ENCODE results near the gene ASXL1.

DNA sequence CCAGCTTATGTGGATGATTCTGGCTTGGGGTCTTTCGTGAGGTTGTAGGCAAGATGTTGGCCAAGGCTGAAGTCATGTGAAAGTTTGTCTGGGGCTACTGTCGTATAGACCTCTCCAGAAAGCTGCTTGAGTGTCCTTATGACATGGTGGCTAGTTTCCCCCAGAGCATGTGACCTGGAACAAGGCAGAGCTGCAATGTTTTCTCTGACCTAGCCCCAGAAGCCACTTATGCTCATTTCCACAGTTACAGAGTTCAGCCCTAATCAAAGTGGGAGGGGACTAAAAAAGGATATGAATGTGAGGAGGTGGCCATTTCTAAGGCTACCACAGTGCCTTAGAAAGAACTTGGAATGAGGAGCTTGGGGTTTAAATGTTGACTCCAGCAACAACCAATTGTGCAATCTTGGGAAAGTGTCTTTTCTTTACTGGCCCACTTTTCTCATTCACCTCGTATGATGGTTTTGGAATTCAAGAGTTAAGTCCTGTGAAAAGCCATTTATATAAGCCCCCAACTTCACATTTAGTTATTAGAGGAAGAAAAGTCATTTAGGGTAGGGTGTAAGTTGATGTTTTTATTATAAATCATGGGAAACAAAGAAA lies 5.9 kb upstream of the ASXL1 start:
- no peak for TF ChIP-seq POLR2A (IDR thresholded peaks at IDR 0.05)
- TF ChIP-seq, protein P1, sequence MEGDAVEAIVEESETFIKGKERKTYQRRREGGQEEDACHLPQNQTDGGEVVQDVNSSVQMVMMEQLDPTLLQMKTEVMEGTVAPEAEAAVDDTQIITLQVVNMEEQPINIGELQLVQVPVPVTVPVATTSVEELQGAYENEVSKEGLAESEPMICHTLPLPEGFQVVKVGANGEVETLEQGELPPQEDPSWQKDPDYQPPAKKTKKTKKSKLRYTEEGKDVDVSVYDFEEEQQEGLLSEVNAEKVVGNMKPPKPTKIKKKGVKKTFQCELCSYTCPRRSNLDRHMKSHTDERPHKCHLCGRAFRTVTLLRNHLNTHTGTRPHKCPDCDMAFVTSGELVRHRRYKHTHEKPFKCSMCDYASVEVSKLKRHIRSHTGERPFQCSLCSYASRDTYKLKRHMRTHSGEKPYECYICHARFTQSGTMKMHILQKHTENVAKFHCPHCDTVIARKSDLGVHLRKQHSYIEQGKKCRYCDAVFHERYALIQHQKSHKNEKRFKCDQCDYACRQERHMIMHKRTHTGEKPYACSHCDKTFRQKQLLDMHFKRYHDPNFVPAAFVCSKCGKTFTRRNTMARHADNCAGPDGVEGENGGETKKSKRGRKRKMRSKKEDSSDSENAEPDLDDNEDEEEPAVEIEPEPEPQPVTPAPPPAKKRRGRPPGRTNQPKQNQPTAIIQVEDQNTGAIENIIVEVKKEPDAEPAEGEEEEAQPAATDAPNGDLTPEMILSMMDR (IDR thresholded peaks at IDR 0.05) = no peak
